ENCODE results near the gene USP35. TPM values are rescaled to one million over a fixed set of nuclear protein-coding genes. Genes with fewer than 3 reads are reported as not detected.
"Not testable (repeated sequence)": the region's sequence is repeated elsewhere in the genome, so short reads cannot be mapped to it uniquely, and the experiment has no call there.

USP35 gene
- total RNA-seq, 4 donors from 2014 or later = 7.1 to 14.5 (median 10.6) TPM

DNA sequence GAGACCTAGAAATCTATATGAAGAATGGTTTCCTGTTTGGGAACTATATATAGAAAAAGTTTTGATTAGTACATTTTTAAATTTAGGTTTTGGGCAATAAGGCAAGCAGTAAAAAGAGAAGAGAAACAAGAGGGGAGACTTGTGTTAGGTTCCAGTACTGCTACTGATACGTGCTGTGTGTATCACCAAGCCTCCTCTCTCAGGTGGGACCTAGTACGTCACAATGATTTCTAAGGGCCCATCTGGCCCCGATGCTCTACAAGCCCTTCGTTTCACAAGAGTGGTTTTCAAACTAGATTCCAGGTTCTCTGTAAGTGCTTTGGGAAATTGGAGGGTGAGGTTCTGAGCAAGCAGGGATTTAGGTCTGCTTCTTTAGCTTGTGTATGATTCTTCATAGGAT lies 39.2 kb downstream of the USP35 start:
- Histone ChIP-seq H3K4me3 (no peak overlapping the region), H3K36me3 (peaks cover 0 to 39% of the 10 kb centered on the region in 2 donors), H3K4me1 (peaks cover 0 to 48% (median 14%) of the 10 kb centered on the region in 3 donors), H3K27ac (no peak overlapping the region), H3K9me3 (no peaks in the 10 kb centered on the region), H3K27me3 (no peaks in the 10 kb centered on the region)
- WGBS, 2 donors (ENCODE audit: low coverage in 1 of 2) = 78 to 90% methylated on average over 4 of the region's 4 CpGs
- ATAC-seq = no peak
- no peak for TF ChIP-seq POLR2A (IDR thresholded peaks at IDR 0.05)
- TF ChIP-seq POLR2AphosphoS5 (IDR thresholded peaks at IDR 0.05) = no peak
- no peak for TF ChIP-seq EP300 (IDR thresholded peaks at IDR 0.05)
- TF ChIP-seq, protein P1, sequence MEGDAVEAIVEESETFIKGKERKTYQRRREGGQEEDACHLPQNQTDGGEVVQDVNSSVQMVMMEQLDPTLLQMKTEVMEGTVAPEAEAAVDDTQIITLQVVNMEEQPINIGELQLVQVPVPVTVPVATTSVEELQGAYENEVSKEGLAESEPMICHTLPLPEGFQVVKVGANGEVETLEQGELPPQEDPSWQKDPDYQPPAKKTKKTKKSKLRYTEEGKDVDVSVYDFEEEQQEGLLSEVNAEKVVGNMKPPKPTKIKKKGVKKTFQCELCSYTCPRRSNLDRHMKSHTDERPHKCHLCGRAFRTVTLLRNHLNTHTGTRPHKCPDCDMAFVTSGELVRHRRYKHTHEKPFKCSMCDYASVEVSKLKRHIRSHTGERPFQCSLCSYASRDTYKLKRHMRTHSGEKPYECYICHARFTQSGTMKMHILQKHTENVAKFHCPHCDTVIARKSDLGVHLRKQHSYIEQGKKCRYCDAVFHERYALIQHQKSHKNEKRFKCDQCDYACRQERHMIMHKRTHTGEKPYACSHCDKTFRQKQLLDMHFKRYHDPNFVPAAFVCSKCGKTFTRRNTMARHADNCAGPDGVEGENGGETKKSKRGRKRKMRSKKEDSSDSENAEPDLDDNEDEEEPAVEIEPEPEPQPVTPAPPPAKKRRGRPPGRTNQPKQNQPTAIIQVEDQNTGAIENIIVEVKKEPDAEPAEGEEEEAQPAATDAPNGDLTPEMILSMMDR (IDR thresholded peaks at IDR 0.05) = no peak

DNA sequence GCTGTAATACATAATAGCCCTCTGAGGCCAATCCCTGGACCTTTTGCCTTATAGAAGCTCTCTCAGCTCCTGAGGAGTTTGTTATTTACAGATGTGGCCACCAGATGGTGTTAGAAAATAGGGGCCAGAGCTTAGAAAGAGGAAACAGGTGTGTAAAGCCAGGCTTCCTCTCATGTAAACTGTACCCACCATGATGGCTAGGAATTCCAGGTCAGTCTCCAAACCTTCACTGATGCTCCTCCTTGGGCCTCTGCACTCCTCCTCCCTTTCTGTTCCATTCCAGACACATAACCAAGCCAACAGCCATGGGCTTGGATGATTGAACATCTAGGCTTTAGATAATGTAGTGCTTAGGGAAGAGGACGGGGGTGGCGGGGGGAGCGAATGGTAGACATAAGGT lies 39.7 kb downstream of the USP35 start:
- peaks cover 0 to 51% (median 14%) of the 10 kb centered on the region in 3 donors for H3K4me1 ChIP-seq
- peaks cover 0 to 34% of the 10 kb centered on the region in 2 donors for H3K36me3 ChIP-seq
- H3K27ac ChIP-seq = no peak overlapping the region
- TF ChIP-seq, protein P1 (IDR thresholded peaks at IDR 0.05) = peak in 3 of 4 experiments; percentile 52 to 72 (median 65)
- TF ChIP-seq POLR2A (IDR thresholded peaks at IDR 0.05) (no peak), EP300 (IDR thresholded peaks at IDR 0.05) (no peak)
- H3K9me3 ChIP-seq = no peaks in the 10 kb centered on the region
- no peak overlapping the region for H3K4me3 ChIP-seq
- no peaks in the 10 kb centered on the region for H3K27me3 ChIP-seq
- no CpG with 5 or more reads among the region's 3 CpGs for WGBS, 2 donors (ENCODE audit: low coverage in 1 of 2)
- ATAC-seq = no peak

- ATAC-seq = no peak
- Histone ChIP-seq H3K27ac (no peak overlapping the region), H3K27me3 (no peaks in the 10 kb centered on the region), H3K4me3 (no peak overlapping the region), H3K36me3 (peaks cover 0 to 27% of the 10 kb centered on the region in 2 donors), H3K9me3 (no peaks in the 10 kb centered on the region), H3K4me1 (peaks cover 0 to 51% (median 14%) of the 10 kb centered on the region in 3 donors)
- no peak for TF ChIP-seq EP300 (IDR thresholded peaks at IDR 0.05)
- no peak for TF ChIP-seq POLR2A (IDR thresholded peaks at IDR 0.05)
- no peak for TF ChIP-seq POLR2AphosphoS5 (IDR thresholded peaks at IDR 0.05)
- TF ChIP-seq, protein P1 (IDR thresholded peaks at IDR 0.05) = no peak
- 88 to 100% methylated on average over 1 to 2 of the region's 2 CpGs for whole genome bisulfite sequencing, 2 donors (ENCODE audit: low coverage in 1 of 2)
These were observed 40.4 kb downstream of the USP35 start for GRCh38 chr11:78229106-78229505.

GRCh38 chr11:78230161-78230877 lies 41.6 kb downstream of the USP35 start:
- Histone ChIP-seq H3K9me3 (no peaks in the 10 kb centered on the region), H3K4me3 (no peak overlapping the region), H3K27ac (no peak overlapping the region), H3K4me1 (peaks cover 0 to 51% (median 14%) of the 10 kb centered on the region in 3 donors), H3K36me3 (peaks cover 0 to 15% of the 10 kb centered on the region in 2 donors), H3K27me3 (no peaks in the 10 kb centered on the region)
- ATAC-seq = no peak
- TF ChIP-seq POLR2A (IDR thresholded peaks at IDR 0.05) (no peak), EP300 (IDR thresholded peaks at IDR 0.05) (no peak), POLR2AphosphoS5 (IDR thresholded peaks at IDR 0.05) (no peak)
- TF ChIP-seq, protein P1 (IDR thresholded peaks at IDR 0.05) = no peak
- 84 to 88% methylated on average over 7 of the region's 7 CpGs for WGBS, 2 donors (ENCODE audit: low coverage in 1 of 2)

DNA sequence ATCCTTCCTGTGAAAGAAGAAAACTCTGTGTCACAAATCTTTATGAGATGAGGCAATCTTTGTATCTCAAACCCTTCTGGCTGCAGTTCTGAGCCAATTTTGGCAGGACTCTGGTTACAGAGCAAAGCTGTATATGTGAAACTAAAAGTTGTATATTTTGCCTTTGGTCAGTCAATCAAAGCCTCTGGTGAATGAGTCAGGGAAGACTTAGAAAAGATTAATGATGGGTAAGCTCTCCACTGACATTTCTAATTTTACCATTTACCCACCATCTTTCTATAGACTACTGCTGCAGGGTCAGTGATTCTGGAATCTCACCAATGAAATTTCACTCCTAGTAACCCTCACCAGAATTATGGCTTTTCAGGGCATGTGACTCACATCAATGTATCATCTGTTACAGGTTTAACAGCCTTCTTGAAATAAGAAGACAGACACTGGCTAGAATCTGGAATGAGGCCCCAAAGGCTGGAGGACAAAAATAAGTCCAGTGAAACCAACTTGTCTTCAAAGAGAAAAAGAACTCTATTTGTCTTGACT lies 43.3 kb downstream of the USP35 start:
- TF ChIP-seq EP300 (IDR thresholded peaks at IDR 0.05) (no peak), POLR2AphosphoS5 (IDR thresholded peaks at IDR 0.05) (peak; percentile 31)
- Histone ChIP-seq H3K27ac (peak overlapping the region in 2 of 4 donors; percentile 34 to 53), H3K9me3 (no peaks in the 10 kb centered on the region), H3K27me3 (no peaks in the 10 kb centered on the region), H3K4me3 (no peak overlapping the region), H3K4me1 (peaks cover 0 to 51% (median 14%) of the 10 kb centered on the region in 3 donors), H3K36me3 (peaks cover 0 to under 1% of the 10 kb centered on the region in 2 donors)
- peak; percentile 69 for ATAC-seq

DNA sequence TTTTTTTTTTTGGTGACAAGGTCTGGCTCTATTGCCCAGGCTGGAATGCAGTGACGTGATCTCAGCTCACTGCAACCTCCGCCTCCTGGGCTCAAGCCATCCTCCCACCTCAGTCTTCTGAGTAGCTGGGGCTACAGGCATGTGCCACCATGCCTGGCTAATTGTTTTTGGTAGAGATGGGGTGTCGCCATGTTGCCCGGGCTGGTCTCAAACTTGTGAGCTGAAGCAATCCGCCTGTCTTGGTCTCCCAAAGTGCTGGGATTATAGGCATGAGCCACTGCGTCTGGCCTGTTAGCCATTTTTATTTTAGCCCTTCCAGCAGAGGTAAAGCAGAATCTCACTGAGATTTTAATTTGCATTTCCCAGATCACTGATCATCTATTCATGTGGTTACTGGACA lies 44.3 kb downstream of the USP35 start:
- H3K36me3 ChIP-seq, H3K4me3 ChIP-seq, ATAC-seq, H3K9me3 ChIP-seq, H3K27me3 ChIP-seq: not testable (repeated sequence)
- Histone ChIP-seq H3K4me1 (peaks cover 0 to 51% (median 14%) of the 10 kb centered on the region in 3 donors), H3K27ac (peak overlapping the region in 1 of 4 donors; percentile 53)
- WGBS, 2 donors (ENCODE audit: low coverage in 1 of 2) = 89 to 100% methylated on average over 2 to 5 of the region's 6 CpGs
